ENCODE data around the gene PPAN. TPM values are rescaled to one million over a fixed set of nuclear protein-coding genes. Genes with fewer than 3 reads are reported as not detected.

Gene PPAN
- total RNA-seq (2022; extraction: Qiagen RNA extraction; ENCODE audit: low read depth): 37.1 to 62.5 TPM (median 51.9 TPM) in 5 replicates

DNA sequence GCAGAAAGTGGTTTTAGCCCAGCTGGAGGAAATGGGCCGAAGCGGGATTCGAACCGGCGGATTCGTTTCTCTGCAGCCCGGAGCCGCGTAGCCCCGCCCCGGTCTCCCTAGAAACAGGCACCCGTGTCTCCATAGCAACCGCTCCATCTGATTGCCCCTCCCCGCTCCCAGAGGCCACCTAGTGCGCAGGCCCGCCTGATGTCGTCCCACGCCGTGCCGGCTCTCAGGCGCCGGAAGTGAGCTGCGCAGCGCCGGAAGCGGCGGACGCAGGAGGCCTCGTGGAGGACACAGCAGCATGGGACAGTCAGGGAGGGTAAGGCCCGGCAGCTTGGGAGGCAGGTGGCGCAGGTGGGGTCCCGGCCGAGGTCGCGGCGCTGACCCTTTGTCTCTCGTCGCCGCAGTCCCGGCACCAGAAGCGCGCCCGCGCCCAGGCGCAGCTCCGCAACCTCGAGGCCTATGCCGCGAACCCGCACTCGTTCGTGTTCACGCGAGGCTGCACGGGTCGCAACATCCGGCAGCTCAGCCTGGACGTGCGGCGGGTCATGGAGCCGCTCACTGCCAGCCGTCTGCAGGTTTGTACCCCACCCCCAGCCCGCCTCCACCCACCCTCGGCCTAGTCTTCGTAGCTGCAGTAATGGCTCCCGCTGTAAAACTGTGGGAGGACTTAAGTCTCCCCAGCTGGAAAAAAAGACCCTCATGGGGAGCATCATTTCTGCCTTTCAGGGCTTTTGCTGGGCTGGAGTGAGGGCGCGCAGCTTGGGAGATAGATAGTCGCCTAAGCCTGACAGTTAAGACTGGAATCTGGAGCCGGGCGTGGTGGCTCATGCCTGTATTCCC is at the start of gene PPAN:
TSS of gene PPAN (plus strand) at position 263 of the 837 bp plus-strand sequence. CDS start at position 296, 33 bp downstream.

DNA sequence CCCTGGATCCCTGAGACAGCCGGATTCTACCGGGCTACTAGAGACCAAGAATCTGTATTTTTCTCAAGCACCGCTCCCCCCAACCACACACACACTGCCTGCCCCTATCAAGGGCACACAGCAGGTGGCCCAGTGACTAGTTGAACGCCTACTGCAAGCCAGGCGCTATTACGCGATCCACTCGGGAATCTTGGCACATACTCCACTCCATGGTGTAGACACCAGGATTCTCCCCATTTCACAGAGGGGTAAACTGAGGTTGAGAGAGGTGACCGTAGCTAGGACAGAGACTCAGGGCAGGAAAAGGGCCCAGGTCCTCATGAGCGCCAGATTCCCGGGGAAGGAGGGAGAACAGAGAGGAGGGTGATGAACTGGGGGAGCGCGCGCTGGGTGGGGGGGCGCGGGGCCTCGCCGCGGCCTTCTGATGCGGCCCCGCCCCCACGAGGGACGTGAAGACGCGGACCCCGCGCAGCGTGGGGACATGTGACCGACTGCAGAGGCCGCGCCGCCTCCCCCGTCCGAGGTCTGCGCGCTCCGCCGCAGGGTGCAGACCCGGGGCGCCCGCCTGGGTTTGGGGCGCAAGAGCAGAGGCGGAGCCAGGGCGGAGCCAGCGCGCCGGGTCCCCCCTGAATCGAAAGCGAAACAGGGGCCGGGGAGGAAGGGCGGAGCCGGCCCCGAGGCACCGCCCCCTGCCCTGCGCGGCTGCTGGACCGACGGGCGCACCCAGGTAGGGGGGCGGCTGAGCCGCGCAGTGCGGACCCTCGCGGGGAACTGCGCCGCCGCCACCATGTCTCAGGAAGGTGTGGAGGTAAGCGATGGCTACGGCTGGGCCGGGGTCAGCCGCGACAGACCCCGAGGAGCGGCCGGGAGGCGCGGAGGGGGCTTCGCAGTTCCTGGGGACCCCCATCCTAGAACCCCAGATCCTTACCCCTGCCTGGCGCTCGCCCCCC is 20.2 kb upstream of the PPAN start, which contains the start of gene SHFL:
TSS of gene SHFL (plus strand) at position 677 of the 950 bp plus-strand sequence. CDS start at position 788, 111 bp downstream.

GRCh38 chr19:10111405-10111811 is 5.2 kb downstream of the PPAN start, which contains the start of gene P2RY11:
Gene P2RY11 (plus strand): TSS chr19:10111693. CDS start chr19:10111722, 29 bp downstream.

Other genes with a start within 250 kb of the PPAN start
- gene OLFM2, start 169.8 kb upstream of the PPAN start, total RNA-seq (2022; extraction: Qiagen RNA extraction; ENCODE audit: low read depth): 7.5 to 14.3 TPM (median 11.3 TPM) in 5 replicates
- gene COL5A3, start 95.9 kb upstream of the PPAN start, total RNA-seq (2022; extraction: Qiagen RNA extraction; ENCODE audit: low read depth): 2.8 to 4.5 TPM (median 3.1 TPM) in 5 replicates
- 0.31 to 0.40 TPM (median 0.36 TPM) in 4 of 5 replicates, not detected in the other for gene RDH8, start 92.9 kb upstream of the PPAN start, total RNA-seq (2022; extraction: Qiagen RNA extraction; ENCODE audit: low read depth)
- 5.4 to 11.1 TPM (median 7.4 TPM) in 5 replicates for gene SHFL, start 20.0 kb upstream of the PPAN start, total RNA-seq (2022; extraction: Qiagen RNA extraction; ENCODE audit: low read depth)
- gene ANGPTL6, start 3.7 kb upstream of the PPAN start, total RNA-seq (2022; extraction: Qiagen RNA extraction; ENCODE audit: low read depth): 0.14 TPM in 1 of 5 replicates, not detected in the others
- gene P2RY11, start 5.3 kb downstream of the PPAN start, total RNA-seq (2022; extraction: Qiagen RNA extraction; ENCODE audit: low read depth): 3.1 to 12.6 TPM (median 7.5 TPM) in 5 replicates
- gene EIF3G, start 13.5 kb downstream of the PPAN start, total RNA-seq (2022; extraction: Qiagen RNA extraction; ENCODE audit: low read depth): 137 to 194 TPM (median 166 TPM) in 5 replicates
- gene DNMT1, start 88.6 kb downstream of the PPAN start, total RNA-seq (2022; extraction: Qiagen RNA extraction; ENCODE audit: low read depth): 54.4 to 64.6 TPM (median 63.6 TPM) in 5 replicates
- gene S1PR2, start 125.0 kb downstream of the PPAN start, total RNA-seq (2022; extraction: Qiagen RNA extraction; ENCODE audit: low read depth): 0.65 to 1.2 TPM (median 0.86 TPM) in 5 replicates
- gene MRPL4, start 145.9 kb downstream of the PPAN start, total RNA-seq (2022; extraction: Qiagen RNA extraction; ENCODE audit: low read depth): 45.8 to 76.2 TPM (median 71.8 TPM) in 5 replicates
- 2.9 to 4.9 TPM (median 4.2 TPM) in 5 replicates for gene ICAM1, start 164.8 kb downstream of the PPAN start, total RNA-seq (2022; extraction: Qiagen RNA extraction; ENCODE audit: low read depth)
- gene ICAM4, start 180.6 kb downstream of the PPAN start, total RNA-seq (2022; extraction: Qiagen RNA extraction; ENCODE audit: low read depth): 0.36 TPM in 1 of 5 replicates, not detected in the others
- 0.46 to 1.8 TPM (median 0.72 TPM) in 5 replicates for gene ICAM5, start 183.6 kb downstream of the PPAN start, total RNA-seq (2022; extraction: Qiagen RNA extraction; ENCODE audit: low read depth)
- gene ZGLP1, start 203.5 kb downstream of the PPAN start, total RNA-seq (2022; extraction: Qiagen RNA extraction; ENCODE audit: low read depth): 1.1 to 2.5 TPM (median 2.3 TPM) in 5 replicates
- 13.9 to 37.4 TPM (median 32.8 TPM) in 5 replicates for gene FDX2, start 209.7 kb downstream of the PPAN start, total RNA-seq (2022; extraction: Qiagen RNA extraction; ENCODE audit: low read depth)
- gene RAVER1, start 227.2 kb downstream of the PPAN start, total RNA-seq (2022; extraction: Qiagen RNA extraction; ENCODE audit: low read depth): 15.4 to 30.9 TPM (median 29.1 TPM) in 5 replicates
- 6.3 to 9.9 TPM (median 8.0 TPM) in 5 replicates for gene ICAM3, start 233.3 kb downstream of the PPAN start, total RNA-seq (2022; extraction: Qiagen RNA extraction; ENCODE audit: low read depth)